ENCODE measurements around the gene CELF1. TPM values are rescaled to one million over a fixed set of nuclear protein-coding genes. Genes with fewer than 3 reads are reported as not detected.

The CELF1 gene
- polyA plus RNA-seq, 1 donor from 2014 or later: 209 TPM

GRCh38 chr11:47451990-47452389, 100.9 kb downstream of the CELF1 start:
- Histone ChIP-seq H3K36me3 (ENCODE audit: insufficient read depth, low read length) (no peaks in the 10 kb centered on the region), H3K4me2 (ENCODE audit: low read length) (no peak overlapping the region), H3K4me3 (ENCODE audit: low read length) (no peak overlapping the region), H3K9me2 (ENCODE audit: insufficient read depth, low read length) (no peaks in the 10 kb centered on the region), H3K27ac (ENCODE audit: low read length) (no peak overlapping the region), H3F3A (ENCODE audit: insufficient read depth, low read length, poor library complexity, severe bottlenecking) (no peaks in the 10 kb centered on the region), H3K27me3 (ENCODE audit: insufficient read depth, low read depth, low read length) (no peaks in the 10 kb centered on the region), H4K20me1 (ENCODE audit: insufficient read depth) (no peaks in the 10 kb centered on the region), H2AFZ (ENCODE audit: low read depth, low read length) (no peak overlapping the region), H3K9me3 (ENCODE audit: low read length) (no peaks in the 10 kb centered on the region), H3K9ac (ENCODE audit: low read length) (no peak overlapping the region), H3K79me2 (replicated peaks; ENCODE audit: insufficient read depth, low read length) (no peaks in the 10 kb centered on the region)
- TF ChIP-seq MXI1 (conservative IDR thresholded peaks at IDR 0.05; ENCODE audit: poor library complexity, severe bottlenecking): no peak
- no peak for TF ChIP-seq POLR2AphosphoS5 (IDR thresholded peaks at IDR 0.05)
- no peak for TF ChIP-seq RAD21 (conservative IDR thresholded peaks at IDR 0.05)
- TF ChIP-seq CTCF (IDR thresholded peaks at IDR 0.05; ENCODE audit: poor library complexity, severe bottlenecking): no peak
- no peak for TF ChIP-seq EZH2 (IDR thresholded peaks at IDR 0.05; ENCODE audit: borderline replicate concordance, insufficient read depth, low read length, poor library complexity, severe bottlenecking)
- TF ChIP-seq SMC3 (conservative IDR thresholded peaks at IDR 0.05; ENCODE audit: poor library complexity): no peak
- no peak for TF ChIP-seq TAF1 (IDR thresholded peaks at IDR 0.05; ENCODE audit: low read depth)
- TF ChIP-seq EP300 (conservative IDR thresholded peaks at IDR 0.05; ENCODE audit: poor library complexity, severe bottlenecking): no peak
- no peak for TF ChIP-seq REST (IDR thresholded peaks at IDR 0.05; ENCODE audit: borderline replicate concordance)

GRCh38 chr11:47451436-47451835, 101.5 kb downstream of the CELF1 start:
- H3K4me2 ChIP-seq (ENCODE audit: low read length): no peak overlapping the region
- H3K9ac ChIP-seq (ENCODE audit: low read length): no peak overlapping the region
- H3K9me2 ChIP-seq (ENCODE audit: insufficient read depth, low read length): no peaks in the 10 kb centered on the region
- no peaks in the 10 kb centered on the region for H3K79me2 ChIP-seq (replicated peaks; ENCODE audit: insufficient read depth, low read length)
- no peak overlapping the region for H3K4me3 ChIP-seq (ENCODE audit: low read length)
- no peaks in the 10 kb centered on the region for H3K36me3 ChIP-seq (ENCODE audit: insufficient read depth, low read length)
- no peaks in the 10 kb centered on the region for H4K20me1 ChIP-seq (ENCODE audit: insufficient read depth)
- TF ChIP-seq RAD21 (conservative IDR thresholded peaks at IDR 0.05): no peak
- no peak for TF ChIP-seq CTCF (IDR thresholded peaks at IDR 0.05; ENCODE audit: poor library complexity, severe bottlenecking)
- TF ChIP-seq EP300 (conservative IDR thresholded peaks at IDR 0.05; ENCODE audit: poor library complexity, severe bottlenecking): no peak
- TF ChIP-seq POLR2AphosphoS5 (IDR thresholded peaks at IDR 0.05): no peak
- TF ChIP-seq EZH2 (IDR thresholded peaks at IDR 0.05; ENCODE audit: borderline replicate concordance, insufficient read depth, low read length, poor library complexity, severe bottlenecking): no peak
- no peak for TF ChIP-seq REST (IDR thresholded peaks at IDR 0.05; ENCODE audit: borderline replicate concordance)
- no peak for TF ChIP-seq MXI1 (conservative IDR thresholded peaks at IDR 0.05; ENCODE audit: poor library complexity, severe bottlenecking)
- no peak for TF ChIP-seq TAF1 (IDR thresholded peaks at IDR 0.05; ENCODE audit: low read depth)
- no peak for TF ChIP-seq SMC3 (conservative IDR thresholded peaks at IDR 0.05; ENCODE audit: poor library complexity)
- H2AFZ ChIP-seq (ENCODE audit: low read depth, low read length): no peak overlapping the region
- H3K27me3 ChIP-seq (ENCODE audit: insufficient read depth, low read depth, low read length): no peaks in the 10 kb centered on the region
- no peak overlapping the region for H3K27ac ChIP-seq (ENCODE audit: low read length)
- no peaks in the 10 kb centered on the region for H3F3A ChIP-seq (ENCODE audit: insufficient read depth, low read length, poor library complexity, severe bottlenecking)
- H3K9me3 ChIP-seq (ENCODE audit: low read length): no peaks in the 10 kb centered on the region

All from neural cell (in vitro differentiated cells).